ENCODE results near the gene SH3RF1.
A peak's percentile ranks its signal among the peaks of the same experiment; 100 is the strongest.

SH3RF1 gene

DNA sequence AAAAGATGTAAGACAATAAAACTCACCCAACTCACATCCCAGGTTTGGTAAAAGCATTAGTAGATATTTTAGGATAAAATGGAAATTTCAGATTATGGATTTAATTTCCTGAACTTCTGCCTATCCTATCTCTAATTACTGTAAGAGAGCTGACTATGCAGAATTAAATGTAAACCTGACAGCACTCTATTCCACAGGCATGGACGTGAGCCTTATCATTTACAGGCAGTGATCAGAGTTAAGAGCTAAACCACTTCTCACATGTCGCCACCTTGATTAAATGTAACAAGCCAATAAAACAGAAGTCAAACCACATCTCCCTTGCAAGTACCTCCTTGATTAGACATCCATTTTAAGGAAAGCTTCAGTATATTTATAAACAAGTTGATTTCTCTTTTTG, 163.2 kb downstream of the SH3RF1 start:
- no peak overlapping the region for H3K4me3 ChIP-seq (ENCODE audit: low read depth, low read length)
- TF ChIP-seq, protein P1, sequence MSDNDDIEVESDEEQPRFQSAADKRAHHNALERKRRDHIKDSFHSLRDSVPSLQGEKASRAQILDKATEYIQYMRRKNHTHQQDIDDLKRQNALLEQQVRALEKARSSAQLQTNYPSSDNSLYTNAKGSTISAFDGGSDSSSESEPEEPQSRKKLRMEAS (IDR thresholded peaks at IDR 0.05; ENCODE audit: low read depth, low read length): no peak
- TF ChIP-seq MYC (IDR thresholded peaks at IDR 0.05; ENCODE audit: low read depth, low read length) (no peak), POLR2A (IDR thresholded peaks at IDR 0.05; ENCODE audit: extremely low read depth, insufficient read length) (no peak)
- TF ChIP-seq, protein P2, sequence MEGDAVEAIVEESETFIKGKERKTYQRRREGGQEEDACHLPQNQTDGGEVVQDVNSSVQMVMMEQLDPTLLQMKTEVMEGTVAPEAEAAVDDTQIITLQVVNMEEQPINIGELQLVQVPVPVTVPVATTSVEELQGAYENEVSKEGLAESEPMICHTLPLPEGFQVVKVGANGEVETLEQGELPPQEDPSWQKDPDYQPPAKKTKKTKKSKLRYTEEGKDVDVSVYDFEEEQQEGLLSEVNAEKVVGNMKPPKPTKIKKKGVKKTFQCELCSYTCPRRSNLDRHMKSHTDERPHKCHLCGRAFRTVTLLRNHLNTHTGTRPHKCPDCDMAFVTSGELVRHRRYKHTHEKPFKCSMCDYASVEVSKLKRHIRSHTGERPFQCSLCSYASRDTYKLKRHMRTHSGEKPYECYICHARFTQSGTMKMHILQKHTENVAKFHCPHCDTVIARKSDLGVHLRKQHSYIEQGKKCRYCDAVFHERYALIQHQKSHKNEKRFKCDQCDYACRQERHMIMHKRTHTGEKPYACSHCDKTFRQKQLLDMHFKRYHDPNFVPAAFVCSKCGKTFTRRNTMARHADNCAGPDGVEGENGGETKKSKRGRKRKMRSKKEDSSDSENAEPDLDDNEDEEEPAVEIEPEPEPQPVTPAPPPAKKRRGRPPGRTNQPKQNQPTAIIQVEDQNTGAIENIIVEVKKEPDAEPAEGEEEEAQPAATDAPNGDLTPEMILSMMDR (IDR thresholded peaks at IDR 0.05; ENCODE audit: low read depth, low read length): no peak
- DNase-seq (ENCODE audit: low read depth): no peak

DNA sequence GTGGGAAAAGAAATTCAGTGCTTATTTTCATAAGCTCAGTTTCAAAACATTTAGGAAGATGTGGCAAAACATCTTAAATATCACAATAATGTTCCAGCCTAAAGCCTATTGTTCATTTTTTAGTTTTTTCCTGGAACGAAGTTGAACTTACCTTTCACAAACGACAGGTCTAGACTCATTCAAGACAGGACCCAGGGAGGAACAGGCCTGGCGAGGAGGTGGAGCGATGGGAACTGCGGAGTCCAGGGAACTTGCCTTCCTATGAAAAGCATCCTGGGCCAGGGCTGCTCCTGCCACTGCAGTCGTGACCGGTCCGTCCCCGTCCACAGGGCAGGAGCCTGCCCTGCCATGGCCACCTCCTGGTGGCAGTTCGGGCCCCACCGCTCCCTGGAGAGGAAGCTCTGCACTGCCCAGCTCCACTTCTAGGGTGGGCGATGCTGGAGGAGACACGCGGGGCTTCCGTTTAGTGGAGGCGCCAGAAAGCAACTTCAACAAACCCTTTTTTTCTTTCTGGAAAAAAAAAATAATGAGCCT, 164.0 kb downstream of the SH3RF1 start:
- no peak for TF ChIP-seq POLR2A (IDR thresholded peaks at IDR 0.05; ENCODE audit: extremely low read depth, insufficient read length)
- TF ChIP-seq, protein P1 (IDR thresholded peaks at IDR 0.05; ENCODE audit: low read depth, low read length): no peak
- TF ChIP-seq, protein P2 (IDR thresholded peaks at IDR 0.05; ENCODE audit: low read depth, low read length): no peak
- TF ChIP-seq MYC (IDR thresholded peaks at IDR 0.05; ENCODE audit: low read depth, low read length): no peak
- no peak for DNase-seq (ENCODE audit: low read depth)
- no peak overlapping the region for H3K4me3 ChIP-seq (ENCODE audit: low read depth, low read length)

DNA sequence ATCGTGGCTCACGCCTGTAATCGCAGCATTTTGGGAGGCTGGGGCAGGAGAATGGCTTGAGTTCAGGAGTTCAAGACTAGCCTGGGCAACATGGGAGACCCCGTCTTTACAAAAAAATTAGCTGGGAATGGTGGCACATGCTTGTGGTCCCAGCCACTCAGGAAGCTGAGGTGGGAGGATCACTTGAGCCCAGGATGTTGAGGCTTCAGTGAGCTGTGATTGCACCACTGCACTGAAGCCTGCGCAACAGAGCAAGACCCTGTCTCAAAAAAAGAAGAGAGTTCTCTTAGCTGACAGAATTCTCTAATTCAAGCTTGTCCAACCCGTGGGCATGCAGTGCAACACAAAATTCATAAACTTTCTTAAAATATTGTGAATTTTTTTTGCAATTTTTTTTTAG, 165.1 kb downstream of the SH3RF1 start:
- TF ChIP-seq POLR2A (IDR thresholded peaks at IDR 0.05; ENCODE audit: extremely low read depth, insufficient read length) (no peak), MYC (IDR thresholded peaks at IDR 0.05; ENCODE audit: low read depth, low read length) (no peak)
- TF ChIP-seq, protein P2 (IDR thresholded peaks at IDR 0.05; ENCODE audit: low read depth, low read length): no peak
- TF ChIP-seq, protein P1 (IDR thresholded peaks at IDR 0.05; ENCODE audit: low read depth, low read length): no peak
- peak; percentile 41 for DNase-seq (ENCODE audit: low read depth)

DNA sequence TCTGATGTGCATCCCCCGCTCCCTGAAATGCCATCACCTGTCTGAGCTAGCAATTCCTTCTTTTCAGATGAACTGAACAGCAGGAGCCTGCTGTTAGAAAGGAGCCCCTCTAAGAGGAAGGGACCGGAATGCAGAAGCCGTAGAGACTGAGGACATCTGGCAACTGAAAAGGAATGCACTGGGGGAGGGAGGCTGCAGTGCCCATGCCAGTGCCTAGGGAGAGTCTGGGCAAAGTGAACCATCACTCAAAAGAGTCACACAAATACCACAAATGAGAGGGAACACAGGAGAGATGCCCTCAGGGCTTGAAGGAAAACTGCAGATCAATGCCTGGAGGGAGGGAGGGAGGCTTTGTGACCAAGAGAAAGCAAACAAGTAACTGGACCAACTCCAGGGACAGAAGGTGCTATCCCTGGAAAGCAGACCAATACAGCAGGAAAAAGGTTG, 166.8 kb downstream of the SH3RF1 start:
- no peak overlapping the region for H3K4me3 ChIP-seq (ENCODE audit: low read depth, low read length)
- TF ChIP-seq MYC (IDR thresholded peaks at IDR 0.05; ENCODE audit: low read depth, low read length): no peak
- no peak for TF ChIP-seq POLR2A (IDR thresholded peaks at IDR 0.05; ENCODE audit: extremely low read depth, insufficient read length)
- TF ChIP-seq, protein P1 (IDR thresholded peaks at IDR 0.05; ENCODE audit: low read depth, low read length): no peak
- TF ChIP-seq, protein P2 (IDR thresholded peaks at IDR 0.05; ENCODE audit: low read depth, low read length): no peak
- DNase-seq (ENCODE audit: low read depth): no peak

More for the DNA sequence above, 165.1 kb downstream of the SH3RF1 start:
- H3K4me3 ChIP-seq (ENCODE audit: low read depth, low read length): no peak overlapping the region

DNA sequence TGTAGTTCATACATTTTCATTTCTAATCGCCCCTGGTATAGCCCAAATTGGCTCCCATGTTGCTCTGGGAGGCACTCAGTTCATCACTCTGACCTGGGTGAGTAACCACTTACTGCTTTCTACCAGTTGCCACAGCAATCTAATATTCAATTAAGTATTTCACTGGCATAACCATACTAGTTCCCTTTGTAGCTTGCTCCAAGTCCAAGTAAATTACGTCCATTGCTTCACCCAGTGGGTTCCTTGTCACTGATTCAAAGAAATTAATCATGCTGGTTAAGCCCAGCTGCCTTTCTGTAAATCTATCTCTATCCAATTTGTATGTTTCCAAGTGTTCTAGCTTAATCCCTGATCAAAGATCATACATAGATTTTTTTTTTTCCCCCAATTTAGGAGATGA, 168.7 kb downstream of the SH3RF1 start:
- no peak overlapping the region for H3K4me3 ChIP-seq (ENCODE audit: low read depth, low read length)
- TF ChIP-seq MYC (IDR thresholded peaks at IDR 0.05; ENCODE audit: low read depth, low read length): no peak
- TF ChIP-seq, protein P1 (IDR thresholded peaks at IDR 0.05; ENCODE audit: low read depth, low read length): no peak
- TF ChIP-seq, protein P2 (IDR thresholded peaks at IDR 0.05; ENCODE audit: low read depth, low read length): no peak
- TF ChIP-seq POLR2A (IDR thresholded peaks at IDR 0.05; ENCODE audit: extremely low read depth, insufficient read length): no peak
- DNase-seq (ENCODE audit: low read depth): peak; percentile 16

All from NB4 (cell line).